ENCODE data around the gene MAOB.
"Not testable (repeated sequence)": the region's sequence is repeated elsewhere in the genome, so short reads cannot be mapped to it uniquely, and the experiment has no call there.

The MAOB gene

DNA sequence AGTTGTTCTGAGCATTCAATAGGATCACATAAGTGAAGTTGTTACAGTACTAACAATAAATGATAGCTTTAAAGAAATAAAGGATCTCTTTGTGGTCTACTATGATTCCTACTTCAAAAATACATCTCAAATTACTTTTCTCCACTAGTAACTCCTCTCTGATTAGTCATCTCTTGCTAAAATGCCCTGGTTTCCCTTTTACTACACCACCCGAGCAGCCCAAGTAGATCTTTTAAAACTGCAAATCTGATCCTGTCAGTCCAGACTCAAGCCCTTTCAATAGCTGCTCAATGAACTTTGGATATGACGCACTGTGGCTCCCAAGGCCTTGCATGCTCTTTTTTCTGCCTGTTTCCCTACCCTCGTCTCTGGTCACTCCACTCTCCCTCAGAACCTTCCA lies 128.6 kb downstream of the MAOB start:
- no peak for DNase-seq (ENCODE audit: low read depth)

DNA sequence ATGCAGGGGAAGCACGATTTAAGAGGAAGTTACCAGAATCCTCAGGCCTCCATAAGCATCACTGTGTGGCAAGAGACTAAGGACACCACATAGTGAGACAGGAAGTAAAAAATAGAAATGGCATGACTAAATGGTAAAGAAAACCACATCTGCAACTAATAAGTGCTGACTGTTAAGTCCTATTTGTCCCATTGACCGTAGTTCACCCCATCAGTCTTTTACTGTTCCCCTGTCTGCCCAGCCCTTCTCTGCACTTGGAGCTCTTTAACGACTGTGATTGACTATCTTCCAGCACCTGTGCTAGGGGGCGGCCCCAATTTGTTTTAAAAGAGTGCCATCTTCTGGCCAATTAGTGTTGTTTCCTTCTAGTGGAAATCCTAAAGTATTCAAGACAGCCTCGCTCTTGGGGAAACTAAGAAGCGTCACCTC lies 132.0 kb downstream of the MAOB start:
- peak; percentile 26 for DNase-seq (ENCODE audit: low read depth)

DNA sequence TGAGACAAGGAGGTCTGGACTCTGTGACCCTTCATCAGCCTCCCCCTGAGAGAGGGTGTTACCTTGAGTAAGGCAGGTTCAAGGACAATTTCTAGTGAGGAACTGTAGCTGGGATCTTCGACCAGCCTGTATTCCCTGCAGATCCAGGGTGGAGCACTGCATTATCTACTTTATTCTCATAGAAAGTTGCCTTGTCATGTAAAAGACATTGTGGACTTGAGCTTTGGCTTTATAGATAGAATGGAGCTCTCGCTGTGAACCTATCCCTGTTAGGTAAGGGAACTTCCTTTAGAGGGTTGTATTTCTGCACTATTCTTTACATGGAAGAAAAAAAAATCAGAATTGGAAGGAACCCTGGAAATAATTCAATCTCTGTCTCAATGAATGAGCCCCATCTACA lies 134.8 kb downstream of the MAOB start:
- no peak for DNase-seq (ENCODE audit: low read depth)

DNA sequence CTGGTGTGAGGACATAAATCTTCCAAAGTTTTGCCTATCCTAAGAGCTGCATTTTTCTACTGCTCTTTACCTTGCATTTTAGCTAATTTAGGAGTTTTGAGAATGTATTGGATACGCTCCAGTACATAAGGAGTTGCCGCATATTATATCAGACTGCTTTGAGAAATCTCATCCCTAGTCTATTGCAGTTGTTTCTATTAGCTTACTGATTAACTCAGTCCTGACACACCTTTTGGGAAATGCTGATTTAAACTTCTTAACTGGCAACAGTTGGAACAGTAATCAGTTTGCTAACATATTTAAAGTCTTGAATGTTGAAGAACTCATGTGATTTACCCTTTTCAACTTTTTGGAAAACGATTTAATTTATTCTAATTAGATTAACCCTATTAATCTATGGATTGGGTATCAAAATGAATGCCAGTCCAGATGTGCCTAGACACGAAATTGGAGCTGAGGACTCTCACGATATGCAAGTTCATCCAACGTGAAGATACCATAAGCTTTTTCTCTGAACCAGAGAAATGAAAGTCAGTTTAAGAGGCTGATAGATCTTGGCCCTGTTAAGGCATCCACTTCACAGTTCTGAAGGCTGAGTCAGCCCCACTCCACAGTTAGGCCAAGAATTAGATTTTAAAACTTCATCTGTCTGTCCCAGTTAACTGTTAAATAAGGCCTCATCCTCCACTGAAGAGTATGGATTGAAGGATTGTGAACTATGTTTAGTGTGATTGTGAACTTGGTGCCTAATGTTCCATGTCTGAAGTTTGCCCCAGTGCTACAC lies 136.1 kb downstream of the MAOB start:
- no peak for DNase-seq (ENCODE audit: low read depth)

DNA sequence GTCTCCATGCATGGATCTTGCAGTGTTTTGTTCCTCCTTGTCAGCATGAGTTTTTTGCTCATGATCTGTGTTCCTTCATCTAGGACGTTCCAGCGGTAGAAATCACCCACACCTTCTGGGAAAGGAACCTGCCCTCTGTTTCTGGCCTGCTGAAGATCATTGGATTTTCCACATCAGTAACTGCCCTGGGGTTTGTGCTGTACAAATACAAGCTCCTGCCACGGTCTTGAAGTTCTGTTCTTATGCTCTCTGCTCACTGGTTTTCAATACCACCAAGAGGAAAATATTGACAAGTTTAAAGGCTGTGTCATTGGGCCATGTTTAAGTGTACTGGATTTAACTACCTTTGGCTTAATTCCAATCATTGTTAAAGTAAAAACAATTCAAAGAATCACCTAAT lies 138.0 kb downstream of the MAOB start:
- no peak for DNase-seq (ENCODE audit: low read depth)

DNA sequence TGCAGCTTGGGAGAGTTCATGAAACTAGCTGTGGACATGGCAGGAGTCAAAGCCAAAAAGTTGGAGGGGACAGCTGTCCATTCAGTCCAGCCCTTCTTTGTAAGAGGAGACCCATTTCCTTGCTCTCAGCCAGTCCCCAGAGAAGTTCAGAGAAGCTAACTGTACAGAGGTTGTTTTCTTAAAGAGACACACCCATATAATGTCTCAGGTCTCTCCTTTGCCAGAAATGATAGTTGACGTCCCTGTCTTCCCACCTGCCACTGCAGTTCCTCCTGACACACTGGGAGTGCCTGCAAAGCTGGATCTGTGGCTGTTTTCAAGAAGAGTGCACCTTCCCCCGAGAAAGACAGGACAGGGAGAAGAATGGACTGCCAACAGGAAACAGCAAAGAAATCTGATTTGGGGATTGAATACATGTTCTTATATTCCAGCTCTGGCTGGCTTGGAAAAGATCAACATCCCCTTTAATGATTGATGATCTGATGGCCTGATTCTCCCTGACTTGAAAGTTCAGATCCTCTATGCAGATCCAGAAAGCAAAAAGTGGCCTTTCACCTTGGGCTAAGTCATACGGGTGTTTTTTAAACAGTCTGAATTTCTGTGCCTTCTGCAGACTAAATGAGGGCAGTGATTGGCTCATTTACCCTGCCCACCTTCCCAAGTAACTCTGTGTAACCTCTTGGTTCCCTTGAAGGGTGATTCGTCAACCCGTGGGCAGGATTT lies 139.0 kb downstream of the MAOB start:
- DNase-seq (ENCODE audit: low read depth) = no peak

DNA sequence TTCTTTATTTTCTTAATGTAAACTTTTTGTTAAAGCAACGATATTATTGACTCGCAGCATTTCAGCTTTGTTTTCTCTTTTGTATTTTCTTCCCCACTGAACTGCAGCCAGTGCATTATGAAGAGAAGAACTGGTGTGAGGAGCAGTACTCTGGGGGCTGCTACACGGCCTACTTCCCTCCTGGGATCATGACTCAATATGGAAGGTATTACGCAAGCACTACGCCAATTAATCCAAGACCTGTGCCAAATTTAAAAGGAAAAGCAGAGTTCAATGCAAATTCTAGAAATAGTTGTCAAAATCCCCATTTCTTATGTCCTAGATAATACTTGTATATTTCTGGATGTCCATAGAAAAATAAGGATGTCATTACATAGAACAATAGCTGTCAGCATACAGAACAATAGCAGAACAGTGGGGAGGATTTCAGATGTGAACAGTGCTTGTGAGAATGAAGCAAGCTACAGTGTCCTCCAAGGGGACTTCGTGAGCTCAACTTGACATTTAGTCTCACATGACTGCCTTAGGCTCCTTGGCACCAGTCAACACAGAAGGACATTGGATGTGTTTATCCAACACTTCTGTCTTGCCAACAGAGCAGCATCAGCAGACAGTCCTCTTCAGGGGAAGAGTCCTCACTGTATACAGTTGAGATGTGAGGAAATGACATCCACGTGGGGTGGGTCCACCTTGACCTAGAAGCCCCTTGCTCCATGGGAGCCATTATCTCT lies 140.2 kb downstream of the MAOB start:
- DNase-seq (ENCODE audit: low read depth) = no peak

DNA sequence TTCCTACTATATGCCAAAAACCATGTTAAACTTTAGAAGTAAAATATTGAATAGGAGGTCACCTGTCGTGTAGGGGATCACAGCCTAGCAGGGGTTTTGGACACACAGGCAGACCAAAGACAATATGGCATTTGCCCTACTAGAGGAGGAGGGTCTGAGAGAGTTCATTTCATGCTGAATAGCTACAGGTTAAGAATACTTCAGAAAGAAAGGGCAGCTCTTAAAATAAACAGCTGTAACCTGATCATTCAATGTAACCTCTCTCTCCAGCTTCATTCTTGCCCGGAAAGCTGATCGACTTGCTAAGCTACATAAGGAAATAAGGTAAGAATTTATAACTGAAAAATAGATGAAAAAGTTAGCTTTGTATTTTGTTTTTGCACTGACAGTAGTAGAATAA lies 146.3 kb downstream of the MAOB start:
- no peak for DNase-seq (ENCODE audit: low read depth)

DNA sequence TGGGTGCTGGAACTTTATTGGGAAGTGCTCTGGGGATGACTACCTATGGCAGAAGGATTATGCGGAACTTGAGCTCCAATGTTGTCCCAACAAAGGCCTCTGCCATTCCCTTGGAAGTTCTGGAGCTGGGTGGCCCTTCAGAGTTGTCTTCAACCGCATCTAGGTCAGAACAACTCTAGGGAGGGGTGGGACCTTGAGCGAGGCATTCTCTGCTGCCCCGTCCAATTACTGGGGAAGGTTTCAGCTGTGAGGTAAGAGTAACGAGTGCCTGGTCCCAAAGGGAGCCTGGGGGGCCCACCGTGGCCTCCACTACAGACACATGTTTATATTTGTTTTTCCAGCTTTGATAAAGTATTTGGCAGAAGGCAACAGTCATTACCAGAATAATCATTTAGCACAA lies 146.7 kb downstream of the MAOB start:
- no peak for DNase-seq (ENCODE audit: low read depth)

DNA sequence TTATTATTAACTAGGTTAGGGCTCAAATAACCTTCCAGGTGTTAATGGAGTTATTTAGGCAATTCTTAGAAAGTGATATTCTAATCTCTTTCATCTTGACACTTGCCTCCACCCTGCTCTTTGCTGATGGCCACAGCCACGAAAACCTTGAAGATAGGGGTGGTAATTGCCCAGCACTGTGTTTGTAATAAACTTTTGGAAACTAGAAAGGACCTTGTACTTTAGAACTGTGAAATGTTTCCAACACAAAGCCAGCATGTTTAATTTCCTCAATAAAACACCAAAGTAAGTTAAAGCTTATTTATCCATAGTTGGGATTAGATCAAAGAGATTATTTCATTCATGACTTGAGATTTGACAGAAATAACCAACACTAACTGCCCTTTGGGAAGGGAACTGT lies 147.8 kb downstream of the MAOB start:
- no peak for DNase-seq (ENCODE audit: low read depth)

DNA sequence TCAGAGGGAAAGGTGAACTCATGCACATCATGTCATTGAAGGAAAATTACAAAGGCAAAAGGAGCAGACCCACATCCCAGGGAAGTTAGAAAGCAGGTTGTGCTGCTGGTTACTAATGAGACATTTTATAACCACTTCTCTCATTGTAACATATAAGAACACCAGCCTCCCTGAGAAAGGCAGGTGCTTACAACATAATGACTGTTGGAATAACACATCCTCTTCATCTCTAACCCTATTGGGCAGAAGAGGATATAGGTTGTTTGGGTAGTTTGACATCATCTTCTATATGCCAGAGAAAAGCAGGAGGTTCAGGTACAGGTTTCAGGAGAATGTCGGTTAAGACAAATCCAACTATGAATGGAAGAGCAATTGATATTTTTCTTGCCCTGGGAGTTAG lies 148.6 kb downstream of the MAOB start:
- DNase-seq (ENCODE audit: low read depth) = no peak

DNA sequence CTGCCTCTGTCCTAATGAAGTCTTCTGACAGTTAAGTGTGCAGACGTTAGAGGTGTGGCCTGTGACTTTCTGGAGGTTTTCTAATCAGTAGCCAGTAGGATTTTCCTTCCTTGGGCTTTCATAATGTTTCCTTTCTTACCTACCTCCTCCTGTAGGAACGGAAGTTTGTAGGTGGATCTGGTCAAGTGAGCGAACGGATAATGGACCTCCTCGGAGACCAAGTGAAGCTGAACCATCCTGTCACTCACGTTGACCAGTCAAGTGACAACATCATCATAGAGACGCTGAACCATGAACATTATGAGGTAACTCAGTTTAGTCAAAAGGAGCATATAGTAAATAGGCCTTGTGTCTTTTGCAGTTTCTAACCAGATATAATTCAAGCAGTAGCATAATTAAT lies 151.2 kb downstream of the MAOB start:
- DNase-seq (ENCODE audit: low read depth) = no peak

DNA sequence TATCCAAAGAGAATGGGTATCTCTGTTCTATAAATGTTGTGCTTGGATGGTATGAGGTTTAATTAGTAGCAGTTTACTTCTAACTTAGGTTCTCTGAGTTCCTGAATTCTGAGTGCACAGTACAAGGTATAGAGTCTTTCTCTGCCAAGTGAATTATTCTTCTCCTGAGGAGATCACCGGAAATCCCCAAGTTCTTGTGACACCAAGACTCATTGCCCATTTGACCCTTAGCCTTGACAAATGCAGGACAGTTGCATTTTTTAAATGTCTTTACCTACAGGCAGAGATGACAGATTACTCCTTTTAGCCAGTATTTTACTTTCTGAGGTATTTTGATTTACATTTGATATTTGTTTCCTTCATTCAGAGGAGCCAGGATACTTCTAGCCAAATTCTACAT lies 153.3 kb downstream of the MAOB start:
- DNase-seq (ENCODE audit: low read depth) = no peak

DNA sequence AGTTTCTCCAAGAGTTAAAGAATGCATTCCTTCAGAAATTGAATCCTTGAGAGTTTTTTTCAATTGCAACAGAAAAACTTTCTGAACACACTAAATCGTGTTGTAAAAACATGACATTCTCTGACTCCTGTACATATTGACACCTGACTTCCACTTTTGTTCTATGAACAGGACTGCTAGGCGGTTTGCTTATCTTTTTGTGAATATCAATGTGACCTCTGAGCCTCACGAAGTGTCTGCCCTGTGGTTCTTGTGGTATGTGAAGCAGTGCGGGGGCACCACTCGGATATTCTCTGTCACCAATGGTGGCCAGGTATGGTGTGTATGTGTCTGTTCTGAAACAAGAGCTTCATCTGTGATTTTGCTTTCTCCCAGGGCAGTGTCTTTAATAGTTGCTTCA lies 154.2 kb downstream of the MAOB start:
- no peak for DNase-seq (ENCODE audit: low read depth)

DNA sequence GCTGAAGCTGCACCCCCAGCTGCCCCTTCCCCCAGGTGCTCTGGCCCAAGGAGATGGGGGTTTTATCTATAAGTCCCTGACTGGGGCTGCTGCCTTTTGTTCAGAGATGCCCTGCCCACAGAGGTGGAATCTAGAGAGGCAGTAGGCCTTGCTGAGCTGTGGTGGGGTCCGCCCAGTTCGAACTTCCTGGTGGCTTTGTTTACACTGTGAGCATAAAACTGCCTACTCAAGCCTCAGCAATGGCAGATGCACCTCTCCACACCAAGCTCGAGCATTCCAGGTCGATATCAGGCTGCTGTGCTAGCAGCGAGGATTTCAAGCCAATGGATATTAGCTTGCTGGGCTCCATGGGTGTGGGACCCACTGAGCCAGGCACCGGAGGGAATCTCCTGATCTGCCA lies 155.0 kb downstream of the MAOB start:
- not testable (repeated sequence) for DNase-seq (ENCODE audit: low read depth)

DNA sequence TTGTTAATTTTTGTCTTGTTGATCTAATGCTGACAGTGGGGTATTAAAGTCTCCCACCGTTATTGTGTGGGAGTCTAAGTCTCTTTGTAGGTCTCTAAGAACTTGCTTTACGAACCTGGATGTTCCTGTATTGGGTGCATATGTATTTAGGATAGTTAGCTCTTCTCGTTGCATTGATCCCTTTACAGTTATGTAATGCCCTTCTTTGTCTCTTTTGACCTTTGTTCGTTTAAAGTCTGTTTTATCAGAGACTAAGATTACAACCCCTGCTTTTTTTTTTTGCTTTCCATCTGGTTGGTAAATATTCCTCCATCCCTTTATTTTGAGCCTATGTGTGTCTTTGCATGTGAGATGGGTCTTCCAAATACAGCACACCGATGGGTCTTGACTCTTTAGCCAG lies 157.0 kb downstream of the MAOB start:
- DNase-seq (ENCODE audit: low read depth) = not testable (repeated sequence)

DNA sequence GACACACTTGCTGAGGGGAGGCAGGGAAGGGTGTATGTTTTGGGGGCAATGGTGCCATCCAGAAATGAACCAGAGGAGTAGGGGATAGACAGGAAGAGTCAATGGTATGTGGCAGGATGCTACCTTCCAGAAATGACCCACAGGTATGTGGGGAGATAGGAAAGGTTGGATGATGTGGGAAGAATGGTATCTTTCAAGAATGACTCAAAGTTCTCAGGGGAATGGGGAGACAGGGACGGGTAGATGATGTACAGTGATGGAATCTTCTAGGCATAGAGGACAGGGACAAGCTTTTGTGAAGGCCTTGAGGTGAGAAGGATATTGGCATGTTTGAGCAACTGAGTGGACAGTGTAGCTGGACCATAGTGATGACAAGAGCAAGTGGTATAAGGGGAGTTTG lies 161.3 kb downstream of the MAOB start:
- DNase-seq (ENCODE audit: low read depth) = no peak

DNA sequence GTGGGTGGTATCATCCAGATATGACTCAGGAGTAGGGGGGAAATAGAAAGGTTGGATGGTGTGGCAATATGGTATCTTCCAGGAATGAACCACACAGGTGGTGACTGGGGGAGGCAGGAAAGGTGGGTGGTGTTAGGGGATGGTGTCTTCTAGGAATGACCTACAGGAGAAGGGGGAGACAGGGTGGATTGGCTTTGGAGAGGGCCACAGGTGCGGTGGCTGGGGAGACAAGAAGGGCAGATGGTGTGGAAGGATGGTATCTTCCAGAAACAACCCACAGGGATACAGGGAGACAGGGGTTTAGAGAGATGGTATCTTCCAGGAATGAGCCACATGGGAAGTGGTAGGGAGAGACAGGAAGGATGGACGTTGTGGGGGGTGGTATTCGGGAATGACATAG lies 162.2 kb downstream of the MAOB start:
- DNase-seq (ENCODE audit: low read depth) = no peak

DNA sequence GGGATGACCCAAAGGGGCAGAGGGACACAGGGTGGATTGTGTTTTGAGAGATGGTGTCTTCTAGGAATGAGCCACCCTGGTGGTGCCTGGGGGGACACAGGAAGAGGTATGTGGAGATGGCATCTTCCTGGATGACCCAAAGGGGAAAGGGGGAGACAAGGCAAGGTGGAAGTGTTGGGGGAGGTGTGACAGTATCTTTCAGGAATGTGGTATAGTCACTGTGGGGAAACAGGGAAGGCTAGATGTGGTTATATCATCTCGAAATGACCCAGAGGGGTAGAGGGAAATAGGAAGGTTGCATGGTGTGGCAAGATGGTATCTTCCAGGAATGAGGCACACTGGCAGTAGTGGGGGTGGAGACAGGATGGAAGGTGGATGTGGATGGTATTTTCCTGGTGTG lies 163.3 kb downstream of the MAOB start:
- no peak for DNase-seq (ENCODE audit: low read depth)

DNA sequence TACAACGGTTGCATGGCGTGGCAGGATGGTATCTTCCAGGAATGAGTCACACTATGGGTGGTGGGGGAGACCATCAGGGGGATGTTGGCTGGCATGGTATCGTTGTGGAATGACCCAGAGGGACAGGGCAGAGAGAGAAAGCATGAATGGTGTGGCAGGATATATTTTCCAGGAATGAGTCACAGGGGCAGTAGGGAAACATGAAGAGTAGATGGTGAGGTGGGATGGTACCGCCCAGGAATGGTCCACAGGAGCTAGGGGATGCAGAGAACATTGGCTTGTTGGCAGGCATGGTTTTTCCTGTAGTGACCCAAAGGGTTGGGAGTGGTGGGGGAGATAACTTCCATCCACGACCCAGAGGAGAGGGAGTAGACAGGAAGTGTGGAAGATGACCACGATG lies 163.7 kb downstream of the MAOB start:
- no peak for DNase-seq (ENCODE audit: low read depth)

DNA sequence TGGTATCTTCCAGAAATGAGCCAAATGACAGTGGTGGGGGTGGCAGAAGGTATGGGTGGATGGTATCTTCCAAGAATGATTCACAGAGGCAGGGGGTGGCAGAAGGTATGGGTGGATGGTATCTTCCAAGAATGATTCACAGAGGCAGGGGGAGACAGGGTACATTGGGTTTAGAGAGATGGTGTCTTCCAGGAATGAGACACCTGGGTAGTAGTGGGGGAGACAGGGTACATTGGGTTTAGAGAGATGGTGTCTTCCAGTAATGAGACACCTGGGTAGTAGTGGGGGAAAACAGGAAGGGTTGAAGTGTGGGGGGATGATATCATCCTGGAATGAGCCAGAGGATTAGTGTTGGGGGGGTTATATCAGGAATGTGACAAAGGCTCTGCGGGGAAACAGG lies 164.2 kb downstream of the MAOB start:
- no peak for DNase-seq (ENCODE audit: low read depth)

DNA sequence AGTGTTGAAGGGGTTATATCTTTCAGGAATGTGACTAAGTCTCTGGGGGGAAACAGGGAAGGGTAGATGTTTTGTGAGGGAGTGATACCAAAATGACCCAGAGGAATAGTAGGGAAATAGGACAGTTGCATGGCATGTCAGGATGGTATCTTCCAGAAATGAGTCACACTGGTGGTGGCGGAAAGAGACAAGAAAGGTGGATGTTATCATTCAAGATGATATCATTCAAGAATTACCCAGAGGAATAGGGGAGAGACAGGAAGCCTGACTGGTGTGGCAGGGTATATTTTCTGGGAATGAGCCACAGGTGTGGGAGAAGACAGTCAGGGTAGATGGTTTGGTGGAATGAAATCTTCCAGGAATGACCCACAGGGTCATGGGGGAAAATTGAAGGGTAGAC lies 165.1 kb downstream of the MAOB start:
- DNase-seq (ENCODE audit: low read depth) = no peak

DNA sequence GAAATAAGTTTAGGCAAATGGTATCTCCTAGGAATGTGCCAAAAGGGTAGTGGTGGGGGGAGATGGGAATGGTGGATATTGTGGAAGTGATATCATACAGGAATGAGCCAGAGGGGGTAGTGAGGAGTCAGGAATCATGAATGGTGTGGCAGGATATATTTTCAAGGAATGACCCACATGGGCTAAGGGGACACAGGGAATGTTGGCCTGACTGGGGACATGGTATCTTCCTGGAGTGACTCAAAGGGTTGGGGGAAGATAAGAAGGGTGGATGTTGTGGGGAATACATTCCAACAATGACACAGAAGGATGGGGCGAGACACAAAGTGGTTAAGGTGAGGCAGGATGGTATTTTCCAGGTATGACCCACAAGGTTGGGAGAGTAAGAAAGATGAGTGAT lies 165.6 kb downstream of the MAOB start:
- DNase-seq (ENCODE audit: low read depth) = no peak

All from T follicular helper cell (primary cell).